Kidney epithelial cell (primary cell): ENCODE results near the gene TRPM8. TPM values are rescaled to one million over a fixed set of nuclear protein-coding genes. Genes with fewer than 3 reads are reported as not detected.

Experiments used
- DNase-seq: peaks from one replicate; pipeline ENCODE4 v3.0.0-alpha.2; 2010; ENCODE audit warnings: low read depth
- H3K27me3 ChIP-seq: 2 replicates; pipeline ENCODE4 v1.6.0; 2011; ENCODE audit warnings: low read length; ENCODE audit not compliant: control insufficient read depth, insufficient read depth
- H3K36me3 ChIP-seq: 2 replicates; pipeline ENCODE4 v1.5.1; 2011; ENCODE audit warnings: low read length; ENCODE audit not compliant: control insufficient read depth, insufficient read depth
- H3K4me3 ChIP-seq: 2 replicates; pipeline ENCODE4 v1.5.1; 2011; ENCODE audit warnings: low read depth, mild to moderate bottlenecking, control low read depth, low read length
- total RNA-seq: library from RNA; depleted of rRNA; stranded (reverse); fragments of >200 nt; gene quantifications from 2 replicates; pipeline ENCODE4 v1.2.3, GENCODE V29; 2015
- TF ChIP-seq, protein P1 (sequence below): IDR thresholded peaks from 2 replicates; pipeline ENCODE4 v1.5.1; 2011; ENCODE audit warnings: mild to moderate bottlenecking, moderate library complexity, low read length, control low read depth, inconsistent platforms; ENCODE audit not compliant: insufficient read depth, poor library complexity, severe bottlenecking

The TRPM8 gene
- total RNA-seq, 1 donor from 2014 or later = 0.96 TPM

DNA sequence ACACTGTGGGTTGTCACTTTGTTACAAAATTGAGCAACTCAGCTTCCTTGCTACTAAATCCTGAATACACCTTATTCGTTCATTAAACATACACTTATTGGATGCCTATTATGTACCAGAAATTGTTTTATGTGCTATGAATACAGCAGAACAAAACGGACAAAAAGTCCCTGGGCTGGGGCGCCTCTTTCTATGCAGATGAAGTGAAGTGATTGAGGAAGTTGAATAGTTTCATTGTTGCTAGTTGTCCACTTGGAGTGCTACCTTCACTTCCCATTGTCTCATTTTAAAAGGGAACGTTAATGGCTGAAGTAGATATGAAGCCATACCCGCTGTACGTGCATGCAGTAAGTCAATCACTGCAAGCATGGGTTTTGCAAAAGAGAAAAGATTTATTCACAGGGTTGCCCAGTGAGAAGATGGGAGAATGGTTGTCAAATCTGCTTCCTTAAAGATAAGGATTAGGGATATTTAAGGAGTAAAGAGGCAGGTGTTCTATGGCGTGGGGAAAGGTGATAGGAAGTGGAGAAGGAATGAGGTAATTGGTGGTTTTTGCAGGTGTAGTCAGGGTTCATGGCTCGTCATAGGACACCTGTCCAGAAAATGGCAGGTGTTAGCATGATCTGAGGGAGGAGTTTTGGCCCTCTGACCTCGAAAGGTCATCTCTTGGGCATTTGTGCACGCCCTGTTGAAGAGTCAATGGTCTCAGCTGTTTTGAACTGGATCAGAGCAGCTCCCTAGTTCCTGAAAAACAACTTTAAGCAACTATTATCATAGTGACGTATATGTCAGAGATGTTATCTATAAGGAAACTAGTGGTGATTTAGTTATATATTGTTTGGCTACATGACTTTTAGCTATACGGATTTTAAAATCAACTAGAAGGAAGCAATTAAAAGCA, 23.5 kb downstream of the TRPM8 start:
- TF ChIP-seq, protein P1, sequence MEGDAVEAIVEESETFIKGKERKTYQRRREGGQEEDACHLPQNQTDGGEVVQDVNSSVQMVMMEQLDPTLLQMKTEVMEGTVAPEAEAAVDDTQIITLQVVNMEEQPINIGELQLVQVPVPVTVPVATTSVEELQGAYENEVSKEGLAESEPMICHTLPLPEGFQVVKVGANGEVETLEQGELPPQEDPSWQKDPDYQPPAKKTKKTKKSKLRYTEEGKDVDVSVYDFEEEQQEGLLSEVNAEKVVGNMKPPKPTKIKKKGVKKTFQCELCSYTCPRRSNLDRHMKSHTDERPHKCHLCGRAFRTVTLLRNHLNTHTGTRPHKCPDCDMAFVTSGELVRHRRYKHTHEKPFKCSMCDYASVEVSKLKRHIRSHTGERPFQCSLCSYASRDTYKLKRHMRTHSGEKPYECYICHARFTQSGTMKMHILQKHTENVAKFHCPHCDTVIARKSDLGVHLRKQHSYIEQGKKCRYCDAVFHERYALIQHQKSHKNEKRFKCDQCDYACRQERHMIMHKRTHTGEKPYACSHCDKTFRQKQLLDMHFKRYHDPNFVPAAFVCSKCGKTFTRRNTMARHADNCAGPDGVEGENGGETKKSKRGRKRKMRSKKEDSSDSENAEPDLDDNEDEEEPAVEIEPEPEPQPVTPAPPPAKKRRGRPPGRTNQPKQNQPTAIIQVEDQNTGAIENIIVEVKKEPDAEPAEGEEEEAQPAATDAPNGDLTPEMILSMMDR = no peak
- peak; percentile 5 for DNase-seq
- H3K36me3 ChIP-seq = no peaks in the 10 kb centered on the region
- H3K4me3 ChIP-seq = no peak overlapping the region
- peaks cover 3% of the 10 kb centered on the region for H3K27me3 ChIP-seq

DNA sequence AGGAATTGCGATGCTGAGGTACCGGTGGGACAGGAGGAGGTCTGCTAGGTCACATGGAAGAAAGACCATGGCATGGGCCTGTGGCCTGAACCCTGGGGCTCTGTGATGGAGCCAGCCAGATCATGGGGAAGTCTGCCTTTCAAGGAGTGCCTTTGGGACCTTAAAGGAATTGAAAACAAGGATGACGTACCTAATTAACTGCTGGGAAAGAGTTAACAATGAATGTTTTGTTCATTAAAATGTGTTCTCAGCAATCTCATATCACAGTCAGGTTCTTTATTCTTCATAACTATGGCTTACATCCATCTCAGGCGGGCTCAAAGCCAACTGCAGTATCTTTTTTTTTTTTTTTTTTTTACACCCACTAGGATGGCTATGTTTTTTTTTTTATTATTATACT, 25.6 kb downstream of the TRPM8 start:
- peaks cover 3% of the 10 kb centered on the region for H3K27me3 ChIP-seq
- DNase-seq = no peak
- TF ChIP-seq, protein P1 = no peak
- no peak overlapping the region for H3K4me3 ChIP-seq
- no peaks in the 10 kb centered on the region for H3K36me3 ChIP-seq

DNA sequence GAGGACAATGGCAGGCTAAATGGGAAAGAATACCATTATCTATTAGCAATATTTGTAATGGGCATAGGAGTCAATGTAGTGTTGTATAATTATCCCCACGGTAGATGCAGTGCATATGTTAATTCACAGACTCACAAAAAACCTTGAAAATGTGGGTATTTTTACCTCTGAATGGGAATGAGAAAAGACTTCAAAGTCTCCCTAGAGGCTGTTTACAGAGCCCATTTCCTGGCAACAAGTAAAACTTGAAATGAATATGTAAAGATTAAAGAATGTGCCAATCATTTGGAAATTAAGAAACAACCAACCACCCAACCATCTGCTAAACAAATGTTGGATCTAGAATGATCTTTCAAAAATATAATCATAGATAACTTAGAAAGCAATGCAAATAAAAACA, 27.1 kb downstream of the TRPM8 start:
- Histone ChIP-seq H3K4me3 (no peak overlapping the region), H3K36me3 (no peaks in the 10 kb centered on the region), H3K27me3 (no peaks in the 10 kb centered on the region)
- TF ChIP-seq, protein P1 = no peak
- no peak for DNase-seq

DNA sequence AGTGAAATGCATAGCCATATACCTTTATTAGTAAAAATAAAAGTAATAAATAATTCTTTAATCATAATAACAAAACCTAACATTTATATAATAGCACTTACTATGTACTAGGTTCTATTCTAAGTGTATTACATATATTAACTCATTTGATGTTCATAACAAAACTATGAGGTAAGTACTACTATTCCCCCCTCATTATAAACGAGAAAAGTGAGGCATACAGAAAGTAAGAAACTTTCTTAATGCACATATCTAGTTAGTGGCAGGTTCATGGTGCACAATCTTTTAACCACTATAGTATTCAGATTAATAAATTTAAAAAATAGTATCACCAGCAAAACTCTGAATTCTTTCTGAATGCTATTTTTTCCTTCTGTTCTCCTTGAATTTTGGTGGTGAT, 27.5 kb downstream of the TRPM8 start:
- no peak for DNase-seq
- H3K27me3 ChIP-seq = no peaks in the 10 kb centered on the region
- H3K36me3 ChIP-seq = no peaks in the 10 kb centered on the region
- H3K4me3 ChIP-seq = no peak overlapping the region
- TF ChIP-seq, protein P1 = no peak

DNA sequence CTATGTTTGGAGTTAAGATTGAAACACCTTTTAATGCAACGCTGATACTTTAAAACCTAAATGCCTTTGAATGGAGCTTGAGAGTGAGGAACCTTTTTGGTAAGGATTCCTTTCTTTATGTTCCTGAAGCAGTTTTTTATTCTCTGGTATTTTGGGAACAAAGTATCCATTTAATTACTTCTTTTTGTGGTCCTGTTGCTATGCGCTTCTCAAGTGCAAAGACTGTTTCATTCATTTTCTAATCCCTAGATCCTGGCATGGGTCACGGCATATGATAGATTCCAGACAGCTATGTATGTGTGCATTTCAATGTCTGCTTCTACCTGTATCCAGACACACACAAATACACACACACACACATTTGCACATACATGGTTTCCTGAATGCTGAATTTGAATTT, 28.0 kb downstream of the TRPM8 start:
- H3K4me3 ChIP-seq = no peak overlapping the region
- no peaks in the 10 kb centered on the region for H3K27me3 ChIP-seq
- TF ChIP-seq, protein P1 = no peak
- DNase-seq = no peak
- no peaks in the 10 kb centered on the region for H3K36me3 ChIP-seq
